Measurements from ENCODE around the gene BACE1. TPM values are rescaled to one million over a fixed set of nuclear protein-coding genes. Genes with fewer than 3 reads are reported as not detected.

The BACE1 gene
- total and polyA plus RNA-seq, 4 donors = 7.3 to 21.8 (median 14.1) TPM

DNA sequence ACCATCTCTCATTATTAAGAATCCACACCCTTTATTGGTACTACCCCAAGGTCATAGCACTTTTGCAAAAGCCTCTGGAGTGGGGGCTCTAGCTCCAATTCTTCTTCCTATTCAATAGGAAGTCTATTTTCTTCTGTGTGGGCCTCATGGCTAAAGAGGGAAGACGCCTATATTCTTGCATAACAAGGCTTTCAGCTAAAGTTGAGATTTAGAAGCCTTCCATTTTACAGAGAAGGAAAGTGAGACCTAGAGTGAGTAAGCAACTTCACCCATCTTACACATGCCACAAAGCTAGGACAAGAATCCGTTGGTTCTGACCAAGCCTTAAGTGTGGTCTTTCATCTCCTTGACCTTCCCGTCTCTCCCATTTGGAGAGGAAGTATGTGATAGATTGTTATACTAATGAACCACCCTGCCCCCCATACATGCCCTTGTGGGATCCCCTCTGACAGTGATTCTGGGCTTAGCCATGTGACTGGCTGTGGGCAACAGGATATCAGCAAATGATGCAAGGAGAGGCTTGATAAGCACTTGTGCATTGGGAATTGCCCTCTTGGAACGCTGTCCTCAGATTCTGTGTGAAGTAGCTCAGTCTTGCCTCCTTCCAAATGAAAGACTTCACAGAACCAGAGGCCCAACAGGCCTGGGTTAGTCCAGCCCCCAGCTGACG lies 12.3 kb downstream of the BACE1 start:
- TF ChIP-seq FOXA1 (IDR thresholded peaks at IDR 0.05) = no peak
- Histone ChIP-seq H3K9me3 (ENCODE audit: control insufficient read depth in 4 of 4, low read length in 3 of 4) (no peaks in the 10 kb centered on the region), H3K27ac (ENCODE audit: low read depth in 1 of 2, low read length in 2 of 2) (no peak overlapping the region), H3K4me3 (ENCODE audit: low read depth in 1 of 3, low read length in 3 of 3) (no peak overlapping the region), H3K9ac (ENCODE audit: low read depth in 1 of 2, low read length in 2 of 2) (no peak overlapping the region), H3K36me3 (ENCODE audit: control insufficient read depth in 4 of 4, insufficient read depth in 3 of 4, low read depth in 1 of 4, low read length in 3 of 4) (no peaks in the 10 kb centered on the region), H3K27me3 (ENCODE audit: control insufficient read depth in 4 of 4, insufficient read depth in 4 of 4, low read length in 3 of 4) (no peaks in the 10 kb centered on the region), H3K4me1 (ENCODE audit: control insufficient read depth in 4 of 4, insufficient read depth in 4 of 4, low read length in 3 of 4) (peaks cover 10 to 40% (median 33%) of the 10 kb centered on the region in 4 donors)
- WGBS = 88% methylated on average over 5 of the region's 5 CpGs
- no peak for DNase-seq (ENCODE audit: low spot score)

DNA sequence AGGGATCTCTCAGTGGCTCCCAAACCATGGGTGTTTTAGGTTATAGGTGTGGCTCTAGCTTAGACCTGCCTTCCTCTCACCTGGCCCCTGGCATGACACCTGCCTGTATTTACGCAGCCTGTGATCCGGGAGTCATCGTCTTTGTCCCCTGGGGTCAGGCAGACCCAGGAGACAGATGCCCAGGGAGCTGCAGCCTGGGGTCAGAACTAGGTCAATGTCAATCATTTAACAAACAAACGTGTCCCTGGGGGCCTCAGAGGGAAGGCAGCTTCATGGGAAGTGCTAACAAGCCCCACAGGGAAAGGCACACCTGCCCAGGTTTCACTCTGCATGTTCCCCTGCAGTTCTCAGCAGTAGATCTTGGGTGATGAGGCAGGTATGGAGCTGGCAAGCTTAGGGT lies 13.0 kb downstream of the BACE1 start:
- Histone ChIP-seq H3K27ac (ENCODE audit: low read depth in 1 of 2, low read length in 2 of 2) (no peak overlapping the region), H3K9ac (ENCODE audit: low read depth in 1 of 2, low read length in 2 of 2) (no peak overlapping the region), H3K4me1 (ENCODE audit: control insufficient read depth in 4 of 4, insufficient read depth in 4 of 4, low read length in 3 of 4) (peaks cover 10 to 47% (median 36%) of the 10 kb centered on the region in 4 donors), H3K27me3 (ENCODE audit: control insufficient read depth in 4 of 4, insufficient read depth in 4 of 4, low read length in 3 of 4) (no peaks in the 10 kb centered on the region), H3K36me3 (ENCODE audit: control insufficient read depth in 4 of 4, insufficient read depth in 3 of 4, low read depth in 1 of 4, low read length in 3 of 4) (no peaks in the 10 kb centered on the region), H3K4me3 (ENCODE audit: low read depth in 1 of 3, low read length in 3 of 3) (no peak overlapping the region), H3K9me3 (ENCODE audit: control insufficient read depth in 4 of 4, low read length in 3 of 4) (no peaks in the 10 kb centered on the region)
- peak; percentile 40 for DNase-seq (ENCODE audit: low spot score)
- WGBS = 43% methylated on average over 4 of the region's 4 CpGs
- TF ChIP-seq, protein P1, sequence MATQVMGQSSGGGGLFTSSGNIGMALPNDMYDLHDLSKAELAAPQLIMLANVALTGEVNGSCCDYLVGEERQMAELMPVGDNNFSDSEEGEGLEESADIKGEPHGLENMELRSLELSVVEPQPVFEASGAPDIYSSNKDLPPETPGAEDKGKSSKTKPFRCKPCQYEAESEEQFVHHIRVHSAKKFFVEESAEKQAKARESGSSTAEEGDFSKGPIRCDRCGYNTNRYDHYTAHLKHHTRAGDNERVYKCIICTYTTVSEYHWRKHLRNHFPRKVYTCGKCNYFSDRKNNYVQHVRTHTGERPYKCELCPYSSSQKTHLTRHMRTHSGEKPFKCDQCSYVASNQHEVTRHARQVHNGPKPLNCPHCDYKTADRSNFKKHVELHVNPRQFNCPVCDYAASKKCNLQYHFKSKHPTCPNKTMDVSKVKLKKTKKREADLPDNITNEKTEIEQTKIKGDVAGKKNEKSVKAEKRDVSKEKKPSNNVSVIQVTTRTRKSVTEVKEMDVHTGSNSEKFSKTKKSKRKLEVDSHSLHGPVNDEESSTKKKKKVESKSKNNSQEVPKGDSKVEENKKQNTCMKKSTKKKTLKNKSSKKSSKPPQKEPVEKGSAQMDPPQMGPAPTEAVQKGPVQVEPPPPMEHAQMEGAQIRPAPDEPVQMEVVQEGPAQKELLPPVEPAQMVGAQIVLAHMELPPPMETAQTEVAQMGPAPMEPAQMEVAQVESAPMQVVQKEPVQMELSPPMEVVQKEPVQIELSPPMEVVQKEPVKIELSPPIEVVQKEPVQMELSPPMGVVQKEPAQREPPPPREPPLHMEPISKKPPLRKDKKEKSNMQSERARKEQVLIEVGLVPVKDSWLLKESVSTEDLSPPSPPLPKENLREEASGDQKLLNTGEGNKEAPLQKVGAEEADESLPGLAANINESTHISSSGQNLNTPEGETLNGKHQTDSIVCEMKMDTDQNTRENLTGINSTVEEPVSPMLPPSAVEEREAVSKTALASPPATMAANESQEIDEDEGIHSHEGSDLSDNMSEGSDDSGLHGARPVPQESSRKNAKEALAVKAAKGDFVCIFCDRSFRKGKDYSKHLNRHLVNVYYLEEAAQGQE (IDR thresholded peaks at IDR 0.05) = no peak

DNA sequence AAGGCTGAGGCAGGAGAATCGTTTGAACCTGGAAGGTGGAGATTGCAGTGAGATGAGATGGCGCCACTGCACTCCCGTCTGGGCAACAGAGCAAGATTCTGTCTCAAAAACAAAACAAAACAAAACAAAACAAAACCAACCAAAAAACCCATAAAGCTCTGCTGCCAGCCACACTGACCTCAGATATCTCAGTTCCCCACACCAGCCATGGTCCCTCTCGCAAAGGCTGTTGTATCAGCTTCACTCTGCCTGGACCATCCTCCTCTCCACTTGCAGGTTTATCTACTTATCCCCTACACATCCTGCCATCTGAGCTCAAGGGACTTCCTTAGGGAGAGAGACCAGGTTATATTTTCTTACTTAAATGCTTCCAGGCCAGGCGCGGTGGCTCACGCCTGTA lies 13.8 kb downstream of the BACE1 start:
- Histone ChIP-seq H3K9me3 (ENCODE audit: control insufficient read depth in 4 of 4, low read length in 3 of 4) (no peaks in the 10 kb centered on the region), H3K4me1 (ENCODE audit: control insufficient read depth in 4 of 4, insufficient read depth in 4 of 4, low read length in 3 of 4) (peaks cover 10 to 47% (median 36%) of the 10 kb centered on the region in 4 donors), H3K9ac (ENCODE audit: low read depth in 1 of 2, low read length in 2 of 2) (no peak overlapping the region), H3K36me3 (ENCODE audit: control insufficient read depth in 4 of 4, insufficient read depth in 3 of 4, low read depth in 1 of 4, low read length in 3 of 4) (no peaks in the 10 kb centered on the region), H3K4me3 (ENCODE audit: low read depth in 1 of 3, low read length in 3 of 3) (no peak overlapping the region), H3K27me3 (ENCODE audit: control insufficient read depth in 4 of 4, insufficient read depth in 4 of 4, low read length in 3 of 4) (no peaks in the 10 kb centered on the region), H3K27ac (ENCODE audit: low read depth in 1 of 2, low read length in 2 of 2) (no peak overlapping the region)
- no peak for DNase-seq (ENCODE audit: low spot score)
- no peak for TF ChIP-seq MAX (IDR thresholded peaks at IDR 0.05)
- TF ChIP-seq YY1 (IDR thresholded peaks at IDR 0.05) = no peak
- TF ChIP-seq EGR1 (IDR thresholded peaks at IDR 0.05; ENCODE audit: low read depth in 2 of 2) = no peak
- no peak for TF ChIP-seq RAD21 (IDR thresholded peaks at IDR 0.05)
- no peak for TF ChIP-seq JUND (IDR thresholded peaks at IDR 0.05)
- TF ChIP-seq ATF3 (IDR thresholded peaks at IDR 0.05) = no peak
- TF ChIP-seq FOXA1 (IDR thresholded peaks at IDR 0.05) = no peak
- TF ChIP-seq, protein P2, sequence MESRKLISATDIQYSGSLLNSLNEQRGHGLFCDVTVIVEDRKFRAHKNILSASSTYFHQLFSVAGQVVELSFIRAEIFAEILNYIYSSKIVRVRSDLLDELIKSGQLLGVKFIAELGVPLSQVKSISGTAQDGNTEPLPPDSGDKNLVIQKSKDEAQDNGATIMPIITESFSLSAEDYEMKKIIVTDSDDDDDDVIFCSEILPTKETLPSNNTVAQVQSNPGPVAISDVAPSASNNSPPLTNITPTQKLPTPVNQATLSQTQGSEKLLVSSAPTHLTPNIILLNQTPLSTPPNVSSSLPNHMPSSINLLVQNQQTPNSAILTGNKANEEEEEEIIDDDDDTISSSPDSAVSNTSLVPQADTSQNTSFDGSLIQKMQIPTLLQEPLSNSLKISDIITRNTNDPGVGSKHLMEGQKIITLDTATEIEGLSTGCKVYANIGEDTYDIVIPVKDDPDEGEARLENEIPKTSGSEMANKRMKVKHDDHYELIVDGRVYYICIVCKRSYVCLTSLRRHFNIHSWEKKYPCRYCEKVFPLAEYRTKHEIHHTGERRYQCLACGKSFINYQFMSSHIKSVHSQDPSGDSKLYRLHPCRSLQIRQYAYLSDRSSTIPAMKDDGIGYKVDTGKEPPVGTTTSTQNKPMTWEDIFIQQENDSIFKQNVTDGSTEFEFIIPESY (IDR thresholded peaks at IDR 0.05) = no peak
- TF ChIP-seq TAF1 (conservative IDR thresholded peaks at IDR 0.05) = no peak
- no peak for TF ChIP-seq RXRA (IDR thresholded peaks at IDR 0.05)
- TF ChIP-seq CTCF (IDR thresholded peaks at IDR 0.05; ENCODE audit: low read depth, low read length, missing input control) = no peak
- no peak for TF ChIP-seq GABPA (IDR thresholded peaks at IDR 0.05 in 1 of 2, conservative IDR thresholded peaks at IDR 0.05 in 1 of 2)
- no peak for TF ChIP-seq HNF4A (conservative IDR thresholded peaks at IDR 0.05)
- 81% methylated on average over 7 of the region's 7 CpGs for WGBS
